Smooth muscle cell (in vitro differentiated cells): Measurements from ENCODE around the gene APBB1. TPM values are rescaled to one million over a fixed set of nuclear protein-coding genes. Genes with fewer than 3 reads are reported as not detected.

Experiments used
- DNase-seq: peaks from one replicate; lab custom pipeline; 2025; ENCODE audit not compliant: unreplicated experiment; lab: John Stamatoyannopoulos, UW
- H2AFZ ChIP-seq: fragments of 200-600 bp; sonication (generic); 2 replicates; pipeline ENCODE4 v1.6.0; 2016; ENCODE audit warnings: antibody characterized with exemption, low read depth, mild to moderate bottlenecking
- H3F3A ChIP-seq: fragments of 200-600 bp; sonication (generic); 2 replicates; pipeline ENCODE4 v1.6.0; 2017; ENCODE audit warnings: antibody characterized with exemption, low read depth
- H3K27ac ChIP-seq: fragments of 200-600 bp; sonication (generic); 2 replicates; pipeline ENCODE4 v1.5.1; 2016; ENCODE audit warnings: low read depth, mild to moderate bottlenecking
- H3K27me3 ChIP-seq: fragments of 200-600 bp; sonication (generic); 2 replicates; pipeline ENCODE4 v1.6.1; 2016; ENCODE audit warnings: low read depth, mild to moderate bottlenecking
- H3K36me3 ChIP-seq: fragments of 200-600 bp; sonication (generic); 2 replicates; pipeline ENCODE4 v1.5.1; 2016; ENCODE audit warnings: low read depth
- H3K4me1 ChIP-seq: fragments of 200-600 bp; sonication (generic); 2 replicates; pipeline ENCODE4 v1.5.1; 2016; ENCODE audit warnings: low read depth
- H3K4me2 ChIP-seq: fragments of 200-600 bp; sonication (generic); 2 replicates; pipeline ENCODE4 v1.6.0; 2016; ENCODE audit warnings: mild to moderate bottlenecking
- H3K4me3 ChIP-seq: fragments of 200-600 bp; sonication (generic); 2 replicates; pipeline ENCODE4 v1.5.1; 2016; ENCODE audit warnings: mild to moderate bottlenecking
- H3K79me2 ChIP-seq: fragments of 200-600 bp; sonication (generic); 2 replicates; pipeline ENCODE4 v1.6.0; 2016; ENCODE audit warnings: low read depth, mild to moderate bottlenecking
- H3K9ac ChIP-seq: fragments of 200-600 bp; sonication (generic); 2 replicates; pipeline ENCODE4 v1.6.0; 2016; ENCODE audit warnings: low read depth
- H3K9me3 ChIP-seq: fragments of 200-600 bp; sonication (generic); replicated peaks from 2 replicates; pipeline ENCODE4 v1.5.1; 2016; ENCODE audit warnings: low read depth
- H4K20me1 ChIP-seq: fragments of 200-600 bp; sonication (generic); 2 replicates; pipeline ENCODE4 v1.6.0; 2016; ENCODE audit warnings: low read depth
- CTCF ChIP-seq: fragments of 200-600 bp; sonication (generic); IDR thresholded peaks from 2 replicates; pipeline ENCODE4 v1.5.1; 2017; ENCODE audit warnings: borderline replicate concordance, mild to moderate bottlenecking, antibody characterized with exemption; ENCODE audit not compliant: insufficient read depth, poor library complexity, severe bottlenecking
- WGBS: methylation state at CpG from one replicate; pipeline ENCODE4 v1.1.7; 2016; ENCODE audit warnings: low lambda C conversion rate; 5-methylcytosine and 5-hydroxymethylcytosine counted together
- polyA plus RNA-seq: library from polyadenylated mRNA; unstranded; fragments of >200 nt; fragmentation: Nextera tagmentation; extraction: Ambion mirVana; gene quantifications from 2 replicates; pipeline ENCODE4 v1.2.1, GENCODE V29; 2016
- total RNA-seq: library from RNA; depleted of rRNA; stranded (reverse); fragments of >200 nt; gene quantifications from 2 replicates; pipeline ENCODE4 v1.2.3, GENCODE V29; 2014

The APBB1 gene
- total and polyA plus RNA-seq, 2 experiments from 2014 or later, result 36.7 to 64.2 TPM

- H3K4me1 ChIP-seq, result peaks cover 11% of the 10 kb centered on the region
- WGBS, result 76% methylated on average over 14 of the region's 16 CpGs
- no peaks in the 10 kb centered on the region for H3K36me3 ChIP-seq
- no peaks in the 10 kb centered on the region for H3K27me3 ChIP-seq
- H4K20me1 ChIP-seq, result peaks cover 47% of the 10 kb centered on the region
- H3K9me3 ChIP-seq, result no peaks in the 10 kb centered on the region
- H3K27ac ChIP-seq, result no peak overlapping the region
- no peaks in the 10 kb centered on the region for H3F3A ChIP-seq
- DNase-seq, result no peak
- H3K79me2 ChIP-seq, result no peaks in the 10 kb centered on the region
- no peak overlapping the region for H2AFZ ChIP-seq
- H3K4me3 ChIP-seq, result no peak overlapping the region
- no peak overlapping the region for H3K4me2 ChIP-seq
- no peak for TF ChIP-seq CTCF
- H3K9ac ChIP-seq, result no peak overlapping the region
Measured at GRCh38 chr11:6404342-6405051, 14.4 kb downstream of the APBB1 start.

GRCh38 chr11:6403539-6403938 lies 15.4 kb downstream of the APBB1 start:
- TF ChIP-seq CTCF, result no peak
- Histone ChIP-seq H3K9me3 (no peaks in the 10 kb centered on the region), H3K79me2 (no peaks in the 10 kb centered on the region), H4K20me1 (peaks cover 46% of the 10 kb centered on the region), H3K9ac (no peak overlapping the region), H3K4me3 (no peak overlapping the region), H3K27ac (no peak overlapping the region), H3K36me3 (no peaks in the 10 kb centered on the region), H3K4me1 (peaks cover 11% of the 10 kb centered on the region), H2AFZ (no peak overlapping the region), H3K4me2 (no peak overlapping the region), H3F3A (no peaks in the 10 kb centered on the region), H3K27me3 (no peaks in the 10 kb centered on the region)
- WGBS, result 93% methylated on average over 8 of the region's 8 CpGs
- no peak for DNase-seq

- 93% methylated on average over 7 of the region's 7 CpGs for WGBS
- Histone ChIP-seq H3K4me2 (no peak overlapping the region), H3K4me1 (peaks cover 11% of the 10 kb centered on the region), H3K9me3 (no peaks in the 10 kb centered on the region), H3K27me3 (no peaks in the 10 kb centered on the region), H4K20me1 (peaks cover 40% of the 10 kb centered on the region), H3F3A (no peaks in the 10 kb centered on the region), H2AFZ (no peak overlapping the region), H3K79me2 (no peaks in the 10 kb centered on the region), H3K9ac (no peak overlapping the region), H3K36me3 (no peaks in the 10 kb centered on the region), H3K27ac (no peak overlapping the region), H3K4me3 (no peak overlapping the region)
- no peak for TF ChIP-seq CTCF
- no peak for DNase-seq
Measured at GRCh38 chr11:6402561-6402981, 16.3 kb downstream of the APBB1 start.

GRCh38 chr11:6402061-6402470 lies 16.8 kb downstream of the APBB1 start:
- H3K4me2 ChIP-seq, result no peak overlapping the region
- H3K9me3 ChIP-seq, result no peaks in the 10 kb centered on the region
- H3F3A ChIP-seq, result peaks cover 4% of the 10 kb centered on the region
- H4K20me1 ChIP-seq, result peaks cover 36% of the 10 kb centered on the region
- H3K4me3 ChIP-seq, result no peak overlapping the region
- TF ChIP-seq CTCF, result no peak
- WGBS, result 94% methylated on average over 12 of the region's 12 CpGs
- no peak overlapping the region for H2AFZ ChIP-seq
- H3K79me2 ChIP-seq, result no peaks in the 10 kb centered on the region
- no peak overlapping the region for H3K9ac ChIP-seq
- no peaks in the 10 kb centered on the region for H3K36me3 ChIP-seq
- H3K4me1 ChIP-seq, result peaks cover 11% of the 10 kb centered on the region
- no peaks in the 10 kb centered on the region for H3K27me3 ChIP-seq
- DNase-seq, result no peak
- H3K27ac ChIP-seq, result no peak overlapping the region
